Suprapubic skin (tissue), 4 donors: ENCODE measurements around the gene CRY1.

Experiments used
- EP300 ChIP-seq: sonication (generic); formaldehyde crosslinking; IDR thresholded peaks from one replicate; pipeline ENCODE4 v1.6.1; 2017; ENCODE audit warnings: antibody characterized with exemption
- POLR2AphosphoS5 ChIP-seq, 3 donors: sonication (generic); formaldehyde crosslinking; IDR thresholded peaks; one replicate each; pipeline ENCODE4 v1.6.1; 2017; ENCODE audit warnings: antibody characterized with exemption in 3 of 3
- TF ChIP-seq, protein P1 (sequence below), 2 donors: fragments of 200-600 bp in 1 of 2; fragments of 450-650 bp in 1 of 2; sonication (generic) in 1 of 2; IDR thresholded peaks; one replicate each; pipeline ENCODE4 v1.5.1; 2016 to 2019; ENCODE audit warnings: antibody characterized with exemption in 2 of 2, mild to moderate bottlenecking in 1 of 2, moderate library complexity in 1 of 2

GRCh38 chr12:107064243-107064642 lies 29.1 kb downstream of the CRY1 start:
- TF ChIP-seq EP300 (no peak), POLR2AphosphoS5 (IDR thresholded peaks at IDR 0.05) (no peak)
- TF ChIP-seq, protein P1, sequence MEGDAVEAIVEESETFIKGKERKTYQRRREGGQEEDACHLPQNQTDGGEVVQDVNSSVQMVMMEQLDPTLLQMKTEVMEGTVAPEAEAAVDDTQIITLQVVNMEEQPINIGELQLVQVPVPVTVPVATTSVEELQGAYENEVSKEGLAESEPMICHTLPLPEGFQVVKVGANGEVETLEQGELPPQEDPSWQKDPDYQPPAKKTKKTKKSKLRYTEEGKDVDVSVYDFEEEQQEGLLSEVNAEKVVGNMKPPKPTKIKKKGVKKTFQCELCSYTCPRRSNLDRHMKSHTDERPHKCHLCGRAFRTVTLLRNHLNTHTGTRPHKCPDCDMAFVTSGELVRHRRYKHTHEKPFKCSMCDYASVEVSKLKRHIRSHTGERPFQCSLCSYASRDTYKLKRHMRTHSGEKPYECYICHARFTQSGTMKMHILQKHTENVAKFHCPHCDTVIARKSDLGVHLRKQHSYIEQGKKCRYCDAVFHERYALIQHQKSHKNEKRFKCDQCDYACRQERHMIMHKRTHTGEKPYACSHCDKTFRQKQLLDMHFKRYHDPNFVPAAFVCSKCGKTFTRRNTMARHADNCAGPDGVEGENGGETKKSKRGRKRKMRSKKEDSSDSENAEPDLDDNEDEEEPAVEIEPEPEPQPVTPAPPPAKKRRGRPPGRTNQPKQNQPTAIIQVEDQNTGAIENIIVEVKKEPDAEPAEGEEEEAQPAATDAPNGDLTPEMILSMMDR (IDR thresholded peaks at IDR 0.05) = no peak
